Endothelial cell of hepatic sinusoid (primary cell): ENCODE results near the gene RPL36.
"Not testable (repeated sequence)": the region's sequence is repeated elsewhere in the genome, so short reads cannot be mapped to it uniquely, and the experiment has no call there.

Experiments used
- in situ Hi-C: cut with HindIII; loops from 2 replicates; pipeline ENCODE4 v1.10.0; 2017; ENCODE audit warnings: low sequenced_read_pairs

RPL36 gene

GRCh38 chr19:5702053-5702410 lies 11.9 kb downstream of the RPL36 start:
- in situ Hi-C loops: not testable (repeated sequence)

GRCh38 chr19:5703819-5704818 lies 14.0 kb downstream of the RPL36 start:
- in situ Hi-C loops: no loop called here

- in situ Hi-C loops: no loop called here
Observed at GRCh38 chr19:5705552-5705951, 15.5 kb downstream of the RPL36 start.

GRCh38 chr19:5706876-5707573 lies 16.9 kb downstream of the RPL36 start:
- in situ Hi-C loops: no loop called here

- in situ Hi-C loops: no loop called here
Observed at GRCh38 chr19:5707576-5708575, 17.8 kb downstream of the RPL36 start.

GRCh38 chr19:5711025-5711424 lies 20.9 kb downstream of the RPL36 start:
- in situ Hi-C loops: no loop called here

- in situ Hi-C loops: no loop called here
Observed at GRCh38 chr19:5711713-5712161, 21.6 kb downstream of the RPL36 start.

- in situ Hi-C loops: no loop called here
Observed at GRCh38 chr19:5713228-5713627, 23.1 kb downstream of the RPL36 start.

- in situ Hi-C loops: no loop called here
Observed at GRCh38 chr19:5714816-5715215, 24.7 kb downstream of the RPL36 start.

- in situ Hi-C loops: no loop called here
Observed at GRCh38 chr19:5717215-5717935, 27.3 kb downstream of the RPL36 start.

- in situ Hi-C loops: no loop called here
Observed at GRCh38 chr19:5718037-5718578, 28.0 kb downstream of the RPL36 start.

GRCh38 chr19:5718579-5719273 lies 28.6 kb downstream of the RPL36 start:
- in situ Hi-C loops: no loop called here

GRCh38 chr19:5719274-5719960 lies 29.3 kb downstream of the RPL36 start:
- in situ Hi-C loops: no loop called here

- in situ Hi-C loops: no loop called here
Observed at GRCh38 chr19:5719961-5720790, 30.1 kb downstream of the RPL36 start, which contains the start of the genes CATSPERD and LONP1. TSS of gene CATSPERD (plus strand) at chr19:5720637. CDS start at chr19:5720738, 101 bp downstream. TSS of gene LONP1 (minus strand) at chr19:5720146. CDS start at chr19:5720132, 14 bp downstream.

- in situ Hi-C loops: no loop called here
Observed at GRCh38 chr19:5727453-5728050, 37.5 kb downstream of the RPL36 start.

- in situ Hi-C loops: not testable (repeated sequence)
Observed at GRCh38 chr19:5733172-5733571, 43.1 kb downstream of the RPL36 start.

- in situ Hi-C loops: no loop called here
Observed at GRCh38 chr19:5738423-5738822, 48.3 kb downstream of the RPL36 start.
